GM12878 (cell line): ENCODE measurements around the gene F12. TPM values are rescaled to one million over a fixed set of nuclear protein-coding genes. Genes with fewer than 3 reads are reported as not detected.

Experiments used
- BRCA1 ChIP-seq: IDR thresholded peaks from 2 replicates; pipeline ENCODE4 v1.6.1; 2011; ENCODE audit warnings: low read depth, low read length, improper control_type of control experiment
- EP300 ChIP-seq, 2 experiments: fragments of 150-350 bp in 1 of 2; IDR thresholded peaks; 2 replicates each; pipeline ENCODE4 v1.6.1; 2011 to 2012; ENCODE audit warnings: low read depth in 2 of 2, low read length in 2 of 2, borderline replicate concordance in 1 of 2, improper control_type of control experiment in 1 of 2, inconsistent platforms in 1 of 2; ENCODE audit not compliant: control insufficient read depth in 1 of 2
- HDAC6 ChIP-seq: fragments of 200-600 bp; sonication (generic); IDR thresholded peaks from one replicate; pipeline ENCODE4 v1.8.0; 2017; ENCODE audit warnings: antibody characterized with exemption; ENCODE audit not compliant: unreplicated experiment
- JUND ChIP-seq: IDR thresholded peaks from 2 replicates; pipeline ENCODE4 v1.6.1; 2012; ENCODE audit warnings: low read depth, mild to moderate bottlenecking, low read length, improper control_type of control experiment, moderate library complexity
- MTA2 ChIP-seq: fragments of 450-650 bp; IDR thresholded peaks from 2 replicates; pipeline ENCODE4 v1.6.1; 2016; ENCODE audit warnings: low read depth, mild to moderate bottlenecking, moderate library complexity
- NFYB ChIP-seq: IDR thresholded peaks from 2 replicates; pipeline ENCODE4 v1.6.1; 2011; ENCODE audit warnings: low read depth, mild to moderate bottlenecking, low read length, improper control_type of control experiment, moderate library complexity; ENCODE audit not compliant: insufficient read depth
- NR2C1 ChIP-seq: fragments of 450-650 bp; IDR thresholded peaks from 2 replicates; pipeline ENCODE4 v1.6.1; 2017; ENCODE audit warnings: antibody characterized with exemption, mild to moderate bottlenecking, moderate library complexity
- NR2C2 ChIP-seq: IDR thresholded peaks from 2 replicates; pipeline ENCODE4 v1.6.1; 2011; ENCODE audit warnings: borderline replicate concordance, low read depth; ENCODE audit not compliant: control insufficient read depth, insufficient read length
- PAX8 ChIP-seq: fragments of 450-650 bp; IDR thresholded peaks from 2 replicates; pipeline ENCODE4 v1.6.1; 2017; ENCODE audit warnings: mild to moderate bottlenecking, moderate library complexity
- SMAD5 ChIP-seq: IDR thresholded peaks from 2 replicates; pipeline ENCODE4 v1.6.1; 2016; ENCODE audit warnings: antibody characterized with exemption, low read depth
- STAT1 ChIP-seq: fragments of 450-650 bp; conservative IDR thresholded peaks from 2 replicates; pipeline ENCODE4 v1.6.1; 2014; ENCODE audit warnings: antibody characterized with exemption, mild to moderate bottlenecking
- TARDBP ChIP-seq: IDR thresholded peaks from 2 replicates; pipeline ENCODE4 v1.6.1; 2016; ENCODE audit warnings: borderline replicate concordance
- ZBED1 ChIP-seq: IDR thresholded peaks from 2 replicates; pipeline ENCODE4 v1.6.1; 2016; ENCODE audit warnings: borderline replicate concordance
- ZBTB33 ChIP-seq: fragments of 450-650 bp; IDR thresholded peaks from 2 replicates; pipeline ENCODE4 v1.6.1; 2017; ENCODE audit warnings: mild to moderate bottlenecking
- polyA plus RNA-seq, 11 experiments: library from polyadenylated mRNA; depleted of rRNA in 4 of 11; unstranded in 6 of 11; stranded (reverse) in 5 of 11; fragments of >200 nt; fragmentation: Nextera tagmentation in 4 of 11; fragmentation: Illumina TruSeq in 1 of 11; extraction: Ambion mirVana in 4 of 11; extraction: Trizol in 1 of 11; gene quantifications; 1 replicate in 1 of 11; 2 replicates in 10 of 11; pipeline versions ENCODE4 v1.2.1 to v1.2.3, GENCODE V29; 2011 to 2016; ENCODE audit warnings: inconsistent platforms in 2 of 11, missing spikeins in 2 of 11, low read depth in 1 of 11
- total RNA-seq, 4 experiments: library from RNA; depleted of rRNA in 3 of 4; stranded (reverse); fragments of >200 nt in 3 of 4; fragmentation: Illumina TruSeq in 1 of 4; extraction: Trizol in 1 of 4; gene quantifications; 2 replicates each; pipeline versions ENCODE4 v1.2.1 to v1.2.3, GENCODE V29; 2013 to 2021
- TF ChIP-seq, protein P1 (sequence below): fragments of 150-350 bp; IDR thresholded peaks from 2 replicates; pipeline ENCODE4 v1.6.1; 2014; ENCODE audit warnings: mild to moderate bottlenecking, low read depth, low read length
- TF ChIP-seq, protein P2 (sequence below): IDR thresholded peaks from 2 replicates; pipeline ENCODE4 v1.6.1; 2012; ENCODE audit warnings: improper control_type of control experiment, low read depth, low read length; ENCODE audit not compliant: insufficient replicate concordance
- TF ChIP-seq, protein P3 (sequence below): fragments of 450-650 bp; formaldehyde crosslinking; IDR thresholded peaks from 2 replicates; pipeline ENCODE4 v1.5.0; 2022; ENCODE audit warnings: mild to moderate bottlenecking, missing genetic modification characterization

F12 gene
- total and polyA plus RNA-seq, 10 of the 15 experiments (the other 5 are each of a cell fraction or from before 2014, with no cell fraction given): 0.25 to 11.3 (median 5.5) TPM

- TF ChIP-seq, protein P1, sequence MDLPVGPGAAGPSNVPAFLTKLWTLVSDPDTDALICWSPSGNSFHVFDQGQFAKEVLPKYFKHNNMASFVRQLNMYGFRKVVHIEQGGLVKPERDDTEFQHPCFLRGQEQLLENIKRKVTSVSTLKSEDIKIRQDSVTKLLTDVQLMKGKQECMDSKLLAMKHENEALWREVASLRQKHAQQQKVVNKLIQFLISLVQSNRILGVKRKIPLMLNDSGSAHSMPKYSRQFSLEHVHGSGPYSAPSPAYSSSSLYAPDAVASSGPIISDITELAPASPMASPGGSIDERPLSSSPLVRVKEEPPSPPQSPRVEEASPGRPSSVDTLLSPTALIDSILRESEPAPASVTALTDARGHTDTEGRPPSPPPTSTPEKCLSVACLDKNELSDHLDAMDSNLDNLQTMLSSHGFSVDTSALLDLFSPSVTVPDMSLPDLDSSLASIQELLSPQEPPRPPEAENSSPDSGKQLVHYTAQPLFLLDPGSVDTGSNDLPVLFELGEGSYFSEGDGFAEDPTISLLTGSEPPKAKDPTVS: no peak
- TF ChIP-seq NFYB (no peak), HDAC6 (peak; percentile 21), NR2C2 (no peak), ZBTB33 (no peak), MTA2 (no peak), EP300 (IDR thresholded peaks at IDR 0.05; ENCODE audit: borderline replicate concordance in 1 of 2, control insufficient read depth in 1 of 2, low read depth in 2 of 2, low read length in 2 of 2) (0 out of 4 replicates have a peak, but pooled peaks of 1 of the 2 experiments have one; percentile 15), NR2C1 (no peak), ZBED1 (no peak; the same call in 1 of the 2 replicates), TARDBP (peak; percentile 30; the same call in 1 of the 2 replicates), PAX8 (no peak), BRCA1 (no peak), SMAD5 (peak; percentile 61), JUND (no peak), STAT1 (no peak)
- TF ChIP-seq, protein P2, sequence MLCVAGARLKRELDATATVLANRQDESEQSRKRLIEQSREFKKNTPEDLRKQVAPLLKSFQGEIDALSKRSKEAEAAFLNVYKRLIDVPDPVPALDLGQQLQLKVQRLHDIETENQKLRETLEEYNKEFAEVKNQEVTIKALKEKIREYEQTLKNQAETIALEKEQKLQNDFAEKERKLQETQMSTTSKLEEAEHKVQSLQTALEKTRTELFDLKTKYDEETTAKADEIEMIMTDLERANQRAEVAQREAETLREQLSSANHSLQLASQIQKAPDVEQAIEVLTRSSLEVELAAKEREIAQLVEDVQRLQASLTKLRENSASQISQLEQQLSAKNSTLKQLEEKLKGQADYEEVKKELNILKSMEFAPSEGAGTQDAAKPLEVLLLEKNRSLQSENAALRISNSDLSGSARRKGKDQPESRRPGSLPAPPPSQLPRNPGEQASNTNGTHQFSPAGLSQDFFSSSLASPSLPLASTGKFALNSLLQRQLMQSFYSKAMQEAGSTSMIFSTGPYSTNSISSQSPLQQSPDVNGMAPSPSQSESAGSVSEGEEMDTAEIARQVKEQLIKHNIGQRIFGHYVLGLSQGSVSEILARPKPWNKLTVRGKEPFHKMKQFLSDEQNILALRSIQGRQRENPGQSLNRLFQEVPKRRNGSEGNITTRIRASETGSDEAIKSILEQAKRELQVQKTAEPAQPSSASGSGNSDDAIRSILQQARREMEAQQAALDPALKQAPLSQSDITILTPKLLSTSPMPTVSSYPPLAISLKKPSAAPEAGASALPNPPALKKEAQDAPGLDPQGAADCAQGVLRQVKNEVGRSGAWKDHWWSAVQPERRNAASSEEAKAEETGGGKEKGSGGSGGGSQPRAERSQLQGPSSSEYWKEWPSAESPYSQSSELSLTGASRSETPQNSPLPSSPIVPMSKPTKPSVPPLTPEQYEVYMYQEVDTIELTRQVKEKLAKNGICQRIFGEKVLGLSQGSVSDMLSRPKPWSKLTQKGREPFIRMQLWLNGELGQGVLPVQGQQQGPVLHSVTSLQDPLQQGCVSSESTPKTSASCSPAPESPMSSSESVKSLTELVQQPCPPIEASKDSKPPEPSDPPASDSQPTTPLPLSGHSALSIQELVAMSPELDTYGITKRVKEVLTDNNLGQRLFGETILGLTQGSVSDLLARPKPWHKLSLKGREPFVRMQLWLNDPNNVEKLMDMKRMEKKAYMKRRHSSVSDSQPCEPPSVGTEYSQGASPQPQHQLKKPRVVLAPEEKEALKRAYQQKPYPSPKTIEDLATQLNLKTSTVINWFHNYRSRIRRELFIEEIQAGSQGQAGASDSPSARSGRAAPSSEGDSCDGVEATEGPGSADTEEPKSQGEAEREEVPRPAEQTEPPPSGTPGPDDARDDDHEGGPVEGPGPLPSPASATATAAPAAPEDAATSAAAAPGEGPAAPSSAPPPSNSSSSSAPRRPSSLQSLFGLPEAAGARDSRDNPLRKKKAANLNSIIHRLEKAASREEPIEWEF: no peak
- TF ChIP-seq, protein P3, sequence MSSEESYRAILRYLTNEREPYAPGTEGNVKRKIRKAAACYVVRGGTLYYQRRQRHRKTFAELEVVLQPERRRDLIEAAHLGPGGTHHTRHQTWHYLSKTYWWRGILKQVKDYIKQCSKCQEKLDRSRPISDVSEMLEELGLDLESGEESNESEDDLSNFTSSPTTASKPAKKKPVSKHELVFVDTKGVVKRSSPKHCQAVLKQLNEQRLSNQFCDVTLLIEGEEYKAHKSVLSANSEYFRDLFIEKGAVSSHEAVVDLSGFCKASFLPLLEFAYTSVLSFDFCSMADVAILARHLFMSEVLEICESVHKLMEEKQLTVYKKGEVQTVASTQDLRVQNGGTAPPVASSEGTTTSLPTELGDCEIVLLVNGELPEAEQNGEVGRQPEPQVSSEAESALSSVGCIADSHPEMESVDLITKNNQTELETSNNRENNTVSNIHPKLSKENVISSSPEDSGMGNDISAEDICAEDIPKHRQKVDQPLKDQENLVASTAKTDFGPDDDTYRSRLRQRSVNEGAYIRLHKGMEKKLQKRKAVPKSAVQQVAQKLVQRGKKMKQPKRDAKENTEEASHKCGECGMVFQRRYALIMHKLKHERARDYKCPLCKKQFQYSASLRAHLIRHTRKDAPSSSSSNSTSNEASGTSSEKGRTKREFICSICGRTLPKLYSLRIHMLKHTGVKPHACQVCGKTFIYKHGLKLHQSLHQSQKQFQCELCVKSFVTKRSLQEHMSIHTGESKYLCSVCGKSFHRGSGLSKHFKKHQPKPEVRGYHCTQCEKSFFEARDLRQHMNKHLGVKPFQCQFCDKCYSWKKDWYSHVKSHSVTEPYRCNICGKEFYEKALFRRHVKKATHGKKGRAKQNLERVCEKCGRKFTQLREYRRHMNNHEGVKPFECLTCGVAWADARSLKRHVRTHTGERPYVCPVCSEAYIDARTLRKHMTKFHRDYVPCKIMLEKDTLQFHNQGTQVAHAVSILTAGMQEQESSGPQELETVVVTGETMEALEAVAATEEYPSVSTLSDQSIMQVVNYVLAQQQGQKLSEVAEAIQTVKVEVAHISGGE: peak; percentile 35; the same call in 1 of the 2 replicates
These were observed 37.1 kb upstream of the F12 start, which contains the start of gene PRR7 (continued) for GRCh38 chr5:177446200-177447065.
